NB4 (cell line): Measurements from ENCODE around the gene MT1X.

ENCODE experiments used
- CTCF ChIP-seq: IDR thresholded peaks from one replicate; pipeline ENCODE4 v1.5.1; 2012; ENCODE audit warnings: low read depth, low read length
- MYC ChIP-seq: IDR thresholded peaks from 2 replicates; pipeline ENCODE4 v1.6.1; 2011; ENCODE audit warnings: low read depth, low read length
- POLR2A ChIP-seq: IDR thresholded peaks from 2 replicates; pipeline ENCODE4 v1.6.1; 2011; ENCODE audit warnings: mild to moderate bottlenecking; ENCODE audit not compliant: insufficient read length; ENCODE audit errors: extremely low read depth

GRCh38 chr16:56702836-56703235 lies 20.6 kb downstream of the MT1X start:
- TF ChIP-seq CTCF (no peak), MYC (no peak), POLR2A (no peak)
